GM21786 (cell line): ENCODE measurements around the gene CHRM3.
"Not testable (repeated sequence)": the region's sequence is repeated elsewhere in the genome, so short reads cannot be mapped to it uniquely, and the experiment has no call there.

ENCODE experiments used
- ATAC-seq: cut with Tn5 transposase; IDR thresholded peaks from one replicate; pipeline ENCODE4 v1.9.1; 2021; ENCODE audit not compliant: unreplicated experiment

CHRM3 gene

DNA sequence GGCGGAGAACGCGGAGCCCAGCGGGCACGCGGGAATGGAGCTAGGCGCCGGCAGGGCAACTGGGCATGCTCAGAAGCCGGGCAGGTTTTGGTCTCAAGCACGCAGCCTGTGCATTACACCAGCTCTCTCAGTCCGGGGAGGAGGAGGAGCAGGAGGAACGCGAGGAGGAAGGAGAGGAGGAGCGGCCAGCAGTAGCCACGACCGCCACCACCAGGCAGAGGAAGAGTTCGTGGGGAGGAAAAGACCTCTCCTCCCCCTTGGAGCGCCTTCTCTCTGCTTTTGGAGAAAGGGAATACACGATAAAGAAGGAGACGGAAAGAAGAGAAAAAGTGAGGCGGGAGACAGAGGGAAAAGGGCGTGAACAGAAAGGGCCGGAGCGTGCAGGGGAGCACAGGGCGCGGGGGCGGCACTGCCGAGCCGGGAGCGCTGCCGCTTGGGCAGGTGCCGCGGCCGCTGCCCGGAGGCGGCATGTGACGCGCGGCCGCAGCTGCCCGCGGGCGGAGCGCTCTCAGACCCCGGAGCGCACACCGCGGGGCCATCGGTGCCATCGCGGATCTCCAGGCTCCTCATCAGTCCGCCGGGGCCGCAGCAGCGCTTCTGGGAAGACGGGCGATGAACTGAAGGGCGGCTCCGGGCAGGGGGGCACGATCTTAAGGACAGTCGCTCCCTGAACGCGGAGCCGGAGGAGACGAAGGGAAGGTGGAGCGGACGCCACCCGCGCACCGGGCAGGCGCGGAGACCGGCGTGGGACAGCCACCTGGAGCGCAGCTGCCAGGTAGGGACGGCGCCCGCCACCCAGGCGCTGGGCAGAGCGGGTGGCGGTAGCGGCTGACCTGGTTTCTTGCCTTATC, at the start of gene CHRM3:
CHRM3 (plus strand) TSS at position 116 of the 851 bp plus-strand sequence. CDS start 520,884 bp downstream, outside the sequence.
- ATAC-seq = no peak

GRCh38 chr1:239337799-239338430, 48.5 kb upstream of the CHRM3 start:
- no peak for ATAC-seq

DNA sequence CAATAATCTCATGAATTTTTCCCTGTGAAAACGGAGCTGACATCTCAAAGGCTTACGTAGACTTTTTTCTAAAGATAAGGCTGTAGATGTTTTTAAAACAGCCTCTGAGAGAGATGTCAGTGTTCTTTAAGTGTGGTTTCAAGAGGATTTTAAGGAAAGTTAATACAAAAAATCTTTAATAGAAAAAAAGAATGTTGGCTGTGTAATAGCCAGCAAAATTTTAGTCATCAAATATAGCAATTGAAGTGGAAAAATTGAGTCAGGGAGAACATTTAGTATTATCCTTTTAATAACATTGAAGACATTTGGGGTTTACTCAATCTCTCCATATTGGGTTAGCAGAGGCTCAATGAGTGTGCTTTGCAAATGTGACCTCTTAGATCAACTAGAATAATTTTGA, 38.6 kb upstream of the CHRM3 start:
- no peak for ATAC-seq

DNA sequence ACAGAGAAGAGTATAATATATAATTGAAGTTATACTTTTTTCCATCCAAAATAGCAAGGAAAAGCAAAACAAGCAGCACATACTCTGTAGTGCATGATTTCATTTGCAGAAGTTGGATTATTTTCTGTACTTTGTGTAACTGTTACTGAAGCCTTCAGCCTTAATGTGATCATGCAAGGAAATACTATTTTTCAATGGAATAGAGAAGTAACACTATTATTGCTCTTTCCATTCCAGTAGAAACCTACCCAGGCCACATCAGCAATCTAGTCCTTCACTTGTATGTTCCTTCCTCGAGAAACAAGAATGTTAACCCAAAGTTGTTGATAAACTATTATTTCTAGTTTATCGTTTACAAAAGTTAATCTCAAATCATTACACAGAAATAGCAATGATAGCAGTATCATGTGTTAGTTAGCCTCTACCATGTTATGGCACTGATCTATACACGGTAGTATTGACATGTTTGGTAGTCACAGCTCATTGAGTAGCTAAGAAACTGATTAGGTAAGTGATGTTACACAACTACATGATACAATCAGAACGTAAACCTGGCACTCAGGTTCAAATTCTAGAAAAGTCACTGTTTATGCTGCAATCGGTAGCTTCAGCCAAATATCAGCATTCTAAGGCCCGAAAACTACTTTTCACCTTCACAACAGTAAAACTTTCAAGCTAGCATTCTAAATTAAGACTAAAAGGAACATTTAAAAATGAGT, 37.6 kb upstream of the CHRM3 start:
- ATAC-seq = no peak

DNA sequence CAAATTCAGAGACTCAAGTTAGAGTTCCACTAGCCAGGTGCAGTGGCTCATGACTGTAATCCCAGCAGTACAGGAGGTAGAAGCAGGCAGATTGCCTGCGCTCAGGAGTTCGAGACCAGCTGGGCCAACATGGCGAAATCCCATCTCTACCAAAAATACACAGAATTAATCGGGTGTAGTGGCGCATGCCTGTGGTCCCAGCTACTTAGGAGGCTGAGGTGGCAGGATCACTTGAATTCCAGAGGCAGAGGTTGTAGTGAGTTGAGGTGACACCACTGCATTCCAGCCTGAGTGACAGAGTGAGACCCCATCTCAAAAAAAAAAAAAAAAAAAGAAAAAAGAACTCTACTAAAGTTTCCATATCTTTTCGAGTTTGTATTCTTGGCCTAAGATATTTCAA, 36.7 kb upstream of the CHRM3 start:
- no peak for ATAC-seq

GRCh38 chr1:239353536-239353935, 32.8 kb upstream of the CHRM3 start:
- ATAC-seq = no peak

GRCh38 chr1:239354231-239354630, 32.1 kb upstream of the CHRM3 start:
- ATAC-seq = no peak

- ATAC-seq = no peak
These were observed 28.5 kb upstream of the CHRM3 start for GRCh38 chr1:239357867-239358266.

DNA sequence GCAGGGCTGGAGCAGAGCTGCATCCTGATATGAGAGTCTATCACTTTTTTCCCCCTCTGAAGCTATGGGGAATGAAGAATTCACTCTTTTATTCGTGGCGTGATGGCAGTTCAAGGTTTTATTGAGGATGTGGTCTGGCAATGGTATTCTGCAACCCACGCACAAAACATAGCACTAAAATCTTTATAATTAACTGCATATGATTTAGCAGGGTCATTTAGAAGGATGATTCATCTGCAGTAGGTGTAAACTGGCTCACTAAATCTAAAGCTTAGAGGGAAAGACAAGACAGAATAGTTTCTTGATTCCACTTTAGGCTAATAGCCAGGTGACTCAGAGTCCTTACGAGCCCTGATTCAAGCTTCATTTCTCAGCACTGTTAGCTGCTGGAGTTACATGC, 25.0 kb upstream of the CHRM3 start:
- no peak for ATAC-seq

- no peak for ATAC-seq
These were observed 22.4 kb upstream of the CHRM3 start for GRCh38 chr1:239363930-239364329.

- no peak for ATAC-seq
These were observed 19.1 kb upstream of the CHRM3 start for GRCh38 chr1:239367196-239367810.

- no peak for ATAC-seq
These were observed 17.8 kb upstream of the CHRM3 start for GRCh38 chr1:239368436-239369109.

DNA sequence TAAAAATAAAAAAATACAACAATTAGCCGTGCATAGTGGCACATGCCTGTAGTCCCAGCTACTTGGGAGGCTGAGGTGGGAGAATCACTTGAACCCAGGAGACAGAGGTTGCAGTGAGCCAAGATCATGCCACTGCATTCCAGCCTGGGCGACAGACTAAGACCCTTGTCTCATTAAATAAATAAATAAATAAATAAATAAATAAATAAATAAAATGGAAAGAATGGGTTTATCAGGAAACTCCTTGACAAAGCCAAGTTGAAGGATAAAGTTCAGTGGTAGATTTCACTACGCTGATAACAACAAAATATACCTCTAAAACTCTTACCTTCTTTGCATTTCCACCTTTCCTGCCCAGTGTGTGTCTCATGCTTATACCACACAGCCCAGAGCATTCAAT, 15.5 kb upstream of the CHRM3 start:
- ATAC-seq = not testable (repeated sequence)

DNA sequence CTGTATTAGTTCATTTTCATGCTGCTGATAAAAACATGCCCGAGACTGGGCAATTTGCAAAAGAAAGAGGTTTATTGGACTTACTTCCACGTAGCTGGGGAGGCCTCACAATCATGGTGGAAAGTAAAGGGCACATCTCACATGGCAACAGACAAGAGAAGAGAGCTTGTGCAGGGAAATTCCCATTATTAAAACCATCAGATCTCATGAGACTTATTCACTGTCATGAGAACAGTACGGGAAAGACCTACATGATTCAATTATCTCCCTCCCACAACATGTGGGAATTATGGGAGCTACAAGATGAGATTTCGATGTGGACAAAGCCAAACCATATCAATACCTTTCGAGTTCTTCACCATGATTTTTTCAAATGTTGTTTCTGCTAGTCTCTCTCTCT, 3.7 kb upstream of the CHRM3 start:
- no peak for ATAC-seq

DNA sequence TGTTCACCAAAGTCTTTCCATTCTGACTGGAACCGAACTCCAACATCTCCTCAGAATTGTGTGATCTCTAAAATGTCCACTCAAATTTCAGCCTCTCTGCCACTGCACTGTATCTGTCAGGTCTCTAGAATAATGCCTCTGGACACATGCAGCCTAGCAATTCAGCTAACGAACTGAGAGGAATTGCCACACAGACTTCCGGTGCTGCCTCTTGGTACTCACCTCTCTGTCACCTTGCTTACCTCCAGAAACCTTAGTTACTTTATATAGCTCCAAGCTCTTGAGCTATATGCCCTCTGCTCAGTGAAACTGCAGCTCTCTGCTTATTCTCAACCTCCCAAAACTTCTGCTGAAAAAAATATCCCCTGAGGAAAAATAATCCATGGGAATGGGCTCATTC, 2.7 kb upstream of the CHRM3 start:
- no peak for ATAC-seq

DNA sequence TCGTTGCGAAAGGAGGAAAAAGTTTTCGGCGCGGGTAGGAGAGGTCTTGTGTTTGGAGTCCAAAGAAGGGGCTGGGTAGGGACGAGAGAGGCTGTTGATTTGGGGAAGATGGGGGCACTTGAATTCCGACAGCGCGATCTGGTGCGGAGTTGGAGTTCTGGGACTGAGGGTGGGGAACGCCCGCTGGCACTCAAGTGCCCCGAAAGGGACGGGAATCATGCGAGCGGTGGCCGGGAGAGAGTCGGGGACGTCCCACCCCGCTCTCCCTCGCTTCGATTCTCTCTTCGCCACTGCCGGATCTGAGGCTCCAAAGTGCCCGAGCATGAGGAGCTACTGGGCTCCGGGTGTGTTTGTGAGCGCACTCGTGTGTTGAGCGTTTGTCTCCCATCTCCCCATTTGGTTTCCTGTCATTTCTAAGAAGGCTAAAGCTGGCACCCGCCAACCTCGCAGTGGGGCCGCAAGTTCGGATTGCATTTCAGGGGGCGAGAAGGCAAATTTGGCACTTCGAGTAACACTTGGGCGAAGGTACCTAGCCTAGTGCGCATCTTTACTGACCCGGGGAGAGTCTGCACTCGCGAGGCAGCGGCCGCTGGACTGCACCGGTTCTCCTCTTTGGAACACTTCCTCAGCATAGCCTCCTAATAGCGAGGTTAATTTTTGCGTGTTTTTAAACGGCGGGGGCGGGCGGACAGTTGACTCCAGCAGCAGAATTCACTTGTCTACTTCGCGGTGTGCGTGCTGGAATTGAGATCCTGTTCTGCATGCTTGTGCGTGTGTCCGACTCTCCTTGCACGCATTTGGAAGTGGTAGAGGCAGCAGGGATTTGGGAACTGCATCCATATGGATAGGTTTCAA, 1.2 kb downstream of the CHRM3 start:
- no peak for ATAC-seq

GRCh38 chr1:239388159-239388485, 1.8 kb downstream of the CHRM3 start:
- ATAC-seq = no peak

DNA sequence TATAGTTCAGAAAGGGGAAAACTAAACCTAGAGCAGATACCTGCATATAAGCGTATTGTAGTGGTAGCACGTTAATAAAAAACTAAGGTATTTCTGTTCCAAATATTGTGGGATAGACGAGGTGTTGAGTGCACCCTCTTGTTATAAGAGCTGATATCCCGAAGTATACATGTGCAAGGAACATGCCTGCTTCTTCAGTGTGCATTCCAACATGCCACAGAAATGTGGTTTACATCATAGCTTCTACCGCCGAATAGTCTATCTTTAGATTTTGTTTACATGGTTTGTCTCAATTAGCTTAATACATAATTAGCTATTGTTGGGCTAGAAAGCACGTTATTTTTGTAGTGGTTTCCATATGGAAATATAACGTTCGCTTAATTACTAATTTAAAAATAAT, 2.2 kb downstream of the CHRM3 start:
- no peak for ATAC-seq

DNA sequence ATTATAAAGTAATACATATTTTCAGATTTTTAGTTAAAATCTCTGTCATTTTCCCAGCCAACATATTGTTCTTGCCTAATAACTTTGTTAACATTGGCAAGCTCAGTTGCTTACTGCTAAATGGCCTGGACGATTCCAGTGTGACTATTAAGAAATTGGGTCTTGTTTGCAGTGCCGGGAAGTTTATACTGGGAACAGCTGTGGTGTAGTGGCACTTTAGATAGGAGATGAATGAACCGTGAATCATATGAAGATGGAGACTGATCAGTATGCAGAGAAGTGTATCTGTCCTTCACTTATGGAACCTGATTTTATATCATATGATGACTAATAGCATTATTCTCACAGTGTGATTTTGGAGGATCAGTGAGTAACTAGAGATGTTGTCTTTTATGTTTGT, 3.3 kb downstream of the CHRM3 start:
- ATAC-seq = no peak

DNA sequence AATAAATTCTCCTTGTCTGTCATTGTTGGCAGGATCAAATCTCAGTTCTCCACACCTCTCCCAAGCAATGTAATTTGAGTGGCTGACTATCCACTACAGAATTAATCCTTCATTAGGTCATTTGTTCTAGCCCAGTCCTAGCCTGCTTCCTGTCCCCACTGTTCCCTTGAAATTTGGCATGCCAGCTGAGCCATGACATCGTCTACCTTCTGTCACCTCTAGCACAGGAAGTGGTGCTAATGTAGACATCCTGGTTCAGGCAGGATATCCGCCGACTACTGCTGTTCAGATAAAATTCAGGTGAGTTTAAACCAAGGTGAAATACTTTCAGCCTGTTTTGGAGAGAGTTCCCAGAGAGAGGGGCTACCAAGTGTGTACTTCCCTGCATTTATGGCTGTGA, 5.9 kb downstream of the CHRM3 start:
- no peak for ATAC-seq
